NK-92 treated with Interleukin-12 subunit alpha and Interleukin-12 subunit beta, amount 100 ng/mL, for 24 hours (cell line): Measurements from ENCODE around the gene CHD1.

Source experiments
- DNase-seq: peaks from one replicate; lab custom pipeline; 2025; lab: John Stamatoyannopoulos, UW

Gene CHD1

GRCh38 chr5:98807806-98808205 is 121.0 kb downstream of the CHD1 start:
- DNase-seq = no peak

- DNase-seq = no peak
These were observed 123.7 kb downstream of the CHD1 start for GRCh38 chr5:98805070-98805469.

GRCh38 chr5:98804066-98804465 is 124.7 kb downstream of the CHD1 start:
- no peak for DNase-seq
